Posterior cingulate gyrus (tissue), 11 donors: ENCODE measurements around the gene B4GALT3.
"Not testable (repeated sequence)": the region's sequence is repeated elsewhere in the genome, so short reads cannot be mapped to it uniquely, and the experiment has no call there.

ENCODE experiments used
- DNase-seq, 10 donors: peaks; one replicate each; pipeline versions ENCODE4 v3.0.0 to v3.0.0-alpha.2; 2020 to 2021; ENCODE audit warnings: mixed read lengths in 3 of 10
- intact Hi-C: fragments of 100-400 bp; cut with DNase I; formaldehyde crosslinking; loops from one replicate; pipeline ENCODE4 v1.15.1; 2023

Gene B4GALT3

DNA sequence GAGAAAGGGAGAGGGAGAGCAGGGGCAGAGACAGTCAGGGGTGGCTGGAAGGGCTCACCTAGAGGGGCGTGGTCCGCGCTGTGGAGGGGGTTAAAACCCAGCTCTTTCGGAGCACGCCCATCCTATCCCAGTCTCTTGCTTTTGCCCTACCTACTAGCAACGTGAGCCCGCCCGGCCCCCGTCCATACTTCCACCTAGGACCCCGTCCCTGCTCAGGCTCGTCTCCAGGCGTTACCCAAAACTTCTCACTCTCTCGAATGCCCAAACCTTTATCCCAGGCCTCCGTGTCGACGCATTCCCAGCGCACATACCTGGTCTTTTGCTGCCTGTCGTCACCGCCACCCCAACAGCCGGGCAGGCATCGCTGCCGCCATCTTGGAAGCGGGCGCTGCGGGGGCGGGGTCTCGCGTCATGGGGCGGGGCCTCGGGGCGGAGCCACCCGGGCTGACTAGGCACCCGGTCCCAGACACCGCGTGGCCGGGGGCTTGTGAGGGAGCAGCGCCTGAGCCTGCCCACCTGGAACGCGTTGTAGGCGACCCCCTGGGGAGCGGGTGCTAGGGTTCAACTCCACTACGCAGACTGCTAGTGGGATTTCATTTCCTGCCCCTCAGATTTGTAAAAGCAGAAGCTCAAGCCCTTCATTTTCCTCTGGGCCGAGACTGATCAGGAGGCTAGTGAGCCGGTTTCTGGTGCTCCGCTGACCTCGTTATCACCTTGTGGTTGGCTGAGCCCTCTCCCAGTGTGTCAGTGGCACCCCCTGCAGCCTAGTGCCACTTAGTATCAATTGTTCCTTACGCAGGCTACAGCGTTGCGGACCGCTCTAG, at the start of gene B4GALT3:
Gene B4GALT3, minus strand, starts transcription at position 396 of the 824 bp plus-strand sequence. CDS start 1,447 bp downstream, outside the sequence.
- DNase-seq = peak; percentile 82 to 99 (median 94)
- intact Hi-C loops = loop anchor here (10.0 kb wide), 1 partner anchor 47 kb away; the partner anchor contains the start of genes APOA2 and TOMM40L

DNA sequence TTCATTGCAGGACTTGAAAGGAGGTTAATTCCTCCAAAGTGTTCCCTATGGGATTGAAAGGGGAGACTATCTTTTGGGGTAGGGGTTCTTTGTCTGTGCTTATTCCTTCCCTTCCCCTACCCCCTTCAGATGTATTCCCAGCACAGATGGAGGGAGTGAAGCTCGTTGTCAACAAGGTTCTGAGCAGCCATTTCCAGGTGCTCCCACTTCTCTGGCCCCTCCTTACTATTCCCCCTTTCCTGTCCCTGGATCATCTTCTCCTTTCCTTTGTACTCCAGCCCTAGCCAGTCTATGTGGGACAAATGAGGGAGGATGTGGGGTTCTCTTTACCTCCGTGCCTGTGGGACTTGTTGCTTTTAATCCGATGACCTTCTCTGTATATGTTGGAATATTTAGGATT, 49.5 kb upstream of the B4GALT3 start:
- intact Hi-C loops = loop anchor here (1.0 to 10.0 kb wide), 6 partner anchors 34 to 156 kb away; partner anchors contain the start of genes B4GALT3, CFAP126 and MPZ

DNA sequence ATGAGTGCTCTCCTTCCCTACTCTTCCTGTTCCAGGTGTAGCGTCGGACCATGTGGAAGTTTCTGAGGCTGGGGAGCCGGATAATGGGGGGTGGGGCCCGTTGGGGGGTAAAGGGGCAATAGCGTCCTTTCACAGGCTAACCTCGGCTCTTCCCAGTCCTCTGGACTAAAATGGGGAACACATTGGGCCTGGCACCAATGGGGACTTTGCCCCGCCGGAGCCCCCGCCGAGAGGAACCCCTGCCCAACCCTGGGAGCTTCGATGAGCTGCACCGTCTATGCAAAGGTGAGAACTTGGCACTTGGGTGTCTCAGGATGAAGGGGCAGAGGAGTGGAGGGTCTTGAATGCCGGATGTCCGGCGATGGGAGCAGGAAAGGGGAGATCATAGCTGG, 49.0 kb upstream of the B4GALT3 start:
- intact Hi-C loops = loop anchor here (2.0 to 10.0 kb wide), 5 partner anchors 34 to 156 kb away; partner anchors contain the start of genes B4GALT3 and MPZ
- DNase-seq = no peak

More for the DNA sequence above, 49.5 kb upstream of the B4GALT3 start:
- no peak for DNase-seq

DNA sequence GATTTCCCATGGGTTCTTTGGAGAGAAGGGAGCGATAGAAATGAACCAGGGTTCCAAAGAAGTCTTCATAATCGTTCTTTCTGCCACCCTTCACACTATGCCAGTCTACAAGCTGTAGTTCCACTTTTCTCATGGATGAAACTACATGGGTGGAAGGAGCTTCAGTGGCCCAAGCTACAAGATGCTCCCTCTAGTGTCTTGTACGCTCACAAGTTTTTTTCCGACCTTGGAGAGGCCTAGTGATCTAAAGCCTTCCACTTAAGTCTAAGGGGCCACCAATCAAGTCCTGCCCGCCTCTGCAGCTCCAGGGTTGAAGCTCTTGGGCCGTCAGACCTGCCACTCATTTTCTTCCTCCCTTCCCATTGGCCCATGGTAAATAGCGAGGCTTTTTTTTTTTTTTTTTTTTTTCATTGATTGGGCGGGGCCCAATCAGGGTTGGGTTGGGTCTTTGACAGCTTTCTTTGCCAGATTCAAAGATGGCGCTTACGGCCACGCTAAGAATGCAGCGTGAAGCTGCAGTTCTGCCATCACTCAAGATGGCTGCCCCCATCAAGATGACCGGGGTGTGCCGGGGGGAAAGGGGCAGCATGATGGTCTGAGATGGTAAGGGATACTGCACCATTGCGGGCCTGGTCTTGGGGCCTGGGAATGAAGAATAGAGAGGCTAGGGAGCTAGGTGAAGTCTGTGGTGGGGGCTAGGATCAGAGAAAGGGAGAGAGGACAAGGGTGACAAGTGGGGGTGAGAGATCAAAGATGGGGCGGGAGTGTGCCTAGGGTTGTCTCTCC, 48.4 kb upstream of the B4GALT3 start, which contains the start of gene TOMM40L:
Gene TOMM40L, plus strand, starts transcription at position 527 of the 786 bp plus-strand sequence. CDS start 430 bp downstream, outside the sequence.
- DNase-seq = peak; percentile 76 to 98 (median 88)
- intact Hi-C loops = loop anchor here (2.0 to 10.0 kb wide), 5 partner anchors 33 to 157 kb away; partner anchors contain the start of genes B4GALT3 and MPZ

DNA sequence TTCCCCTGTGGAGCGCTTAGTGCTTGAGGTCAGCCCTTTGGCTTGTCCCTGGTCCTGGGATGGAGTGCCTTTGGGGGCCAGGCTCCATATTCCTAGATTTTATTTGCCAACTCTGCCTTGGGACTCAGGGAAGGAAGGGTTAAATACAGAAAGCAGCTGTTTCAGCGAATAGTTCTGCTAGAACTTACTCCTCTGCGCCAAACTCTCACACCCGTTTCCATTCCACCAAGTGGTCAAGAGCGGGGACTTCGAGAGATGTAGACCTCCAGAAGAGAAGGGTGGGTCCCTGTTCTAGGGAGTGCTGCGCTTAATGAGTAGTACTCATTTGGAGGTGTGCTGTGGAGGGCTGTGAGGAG, 47.8 kb upstream of the B4GALT3 start:
- intact Hi-C loops = loop anchor here (5.0 to 10.0 kb wide), 3 partner anchors 33 to 82 kb away; partner anchors contain the start of genes B4GALT3 and MPZ
- no peak for DNase-seq

DNA sequence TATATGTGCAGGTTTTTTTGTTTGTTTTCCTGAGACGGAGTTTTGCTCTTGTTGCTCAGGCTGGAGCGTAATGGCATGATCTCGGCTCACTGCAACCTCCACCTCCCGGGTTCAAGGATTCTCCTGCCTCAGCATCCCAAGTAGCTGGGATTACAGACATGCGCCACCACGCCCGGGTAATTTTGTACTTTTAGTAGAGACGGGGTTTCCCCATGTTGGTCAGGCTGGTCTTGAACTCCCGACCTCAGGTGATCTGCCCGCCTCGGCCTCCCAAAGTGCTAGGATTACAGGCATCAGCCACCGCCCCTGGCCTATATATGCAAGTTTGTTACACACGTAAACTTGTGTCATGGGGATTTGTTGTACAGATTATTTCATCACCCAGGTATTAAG, 47.4 kb upstream of the B4GALT3 start:
- DNase-seq = not testable (repeated sequence)
- intact Hi-C loops = loop anchor here (5.0 to 10.0 kb wide), 3 partner anchors 32 to 83 kb away; partner anchors contain the start of genes B4GALT3 and MPZ

DNA sequence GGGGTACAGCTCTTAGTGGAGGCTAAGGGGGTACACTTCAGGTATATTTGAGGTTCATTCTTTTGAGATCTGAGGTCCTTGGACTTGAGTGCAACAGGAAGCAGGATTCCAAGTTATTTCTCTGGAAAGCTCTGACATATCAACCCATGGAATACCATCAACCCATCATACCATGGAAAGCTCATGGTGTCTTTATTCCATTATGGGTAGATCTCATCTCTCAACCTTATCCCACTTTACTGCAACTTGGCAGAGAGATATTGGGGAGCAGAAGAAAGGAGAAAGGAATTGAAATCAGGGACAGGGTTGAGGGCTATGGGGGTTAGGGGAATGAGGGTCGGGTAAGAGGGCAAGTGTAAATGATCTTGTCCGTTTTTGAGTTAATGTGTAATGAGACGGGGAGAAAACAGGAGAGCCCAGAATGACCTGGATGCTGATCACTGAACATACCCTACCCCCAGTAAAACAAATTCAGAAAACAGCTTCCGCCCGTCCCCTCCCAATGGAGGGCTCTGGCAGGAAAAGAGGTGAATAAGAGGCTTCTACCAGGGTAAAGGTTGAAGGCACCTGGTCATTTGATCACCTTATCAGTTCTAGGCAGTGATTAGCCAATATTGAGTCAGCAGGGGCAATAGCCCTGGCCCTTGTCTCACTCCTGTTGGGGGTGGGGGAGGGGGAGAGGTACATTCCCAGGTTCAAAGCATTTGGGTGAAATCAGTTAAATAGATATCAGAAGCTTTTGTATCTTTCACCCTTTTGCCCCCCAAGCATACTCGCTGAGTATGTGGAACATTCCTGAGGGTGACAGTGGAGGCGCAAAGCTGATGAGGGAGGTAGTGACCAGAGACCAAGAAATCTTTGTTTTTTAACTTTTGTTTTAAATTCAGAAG, 46.7 kb upstream of the B4GALT3 start:
- no peak for DNase-seq
- intact Hi-C loops = loop anchor here (10.0 kb wide), 1 partner anchor 49 kb away; the partner anchor contains the start of gene B4GALT3

DNA sequence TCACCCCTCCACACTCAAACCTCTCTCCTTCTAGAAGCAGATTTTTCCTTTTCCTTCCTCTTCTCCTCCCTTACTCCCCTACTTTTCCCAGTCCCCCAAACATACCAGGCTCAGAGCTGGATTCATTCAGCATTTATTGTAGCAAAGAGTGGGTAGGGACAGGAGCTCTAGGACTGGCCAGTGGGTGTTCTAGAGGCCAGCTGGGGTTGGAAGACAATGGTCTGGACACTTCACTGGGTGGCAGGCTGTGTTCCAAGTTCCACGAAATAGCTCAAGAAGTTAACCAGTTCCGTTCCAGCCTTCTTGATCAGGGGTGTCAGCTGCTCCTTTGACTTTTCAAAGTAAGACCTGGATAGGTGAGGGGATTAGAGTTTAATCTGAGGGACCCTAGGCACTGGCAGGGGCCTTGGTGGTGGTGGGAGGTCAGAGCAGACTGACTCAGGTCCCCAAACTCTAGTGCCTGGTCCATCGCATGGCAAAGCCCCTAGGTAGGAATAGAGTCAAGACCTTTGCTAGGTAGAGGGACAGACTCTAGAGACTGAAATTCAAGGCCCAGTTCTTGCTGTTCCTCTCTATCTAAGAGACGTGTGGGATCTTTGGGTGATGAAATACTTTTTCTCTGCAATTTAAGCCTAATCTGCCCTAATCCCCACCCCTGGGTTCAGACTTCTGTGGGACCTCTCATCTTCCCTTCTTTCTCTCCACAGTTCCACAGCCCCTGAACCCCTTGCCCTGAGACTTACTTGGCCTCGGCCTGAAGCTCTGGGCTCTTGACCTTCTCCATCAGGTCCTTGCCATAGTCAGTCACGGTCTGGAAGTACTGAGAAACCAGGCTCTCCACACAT, 45.1 kb upstream of the B4GALT3 start:
- no peak for DNase-seq
- intact Hi-C loops = loop anchor here (10.0 kb wide), 1 partner anchor 48 kb away; the partner anchor contains the start of gene B4GALT3

DNA sequence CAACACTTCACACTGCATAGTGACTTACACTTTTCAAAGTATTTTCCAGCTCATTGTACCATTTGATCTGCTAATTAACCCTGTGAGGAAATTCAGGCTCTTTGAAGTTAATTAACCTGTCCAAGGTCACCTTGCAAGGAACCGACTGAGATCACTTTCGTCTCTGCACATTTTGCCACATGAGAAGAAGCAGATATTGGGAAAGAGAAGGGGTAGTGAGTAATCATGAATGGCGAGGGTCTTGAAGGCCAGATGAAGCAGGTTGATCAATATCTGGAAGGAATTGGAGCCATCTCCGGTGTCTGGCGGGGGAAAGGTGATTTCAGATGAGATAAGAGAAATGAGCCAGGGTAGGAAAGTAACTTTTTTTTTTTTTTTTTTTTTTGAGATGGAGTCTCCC, 42.7 kb upstream of the B4GALT3 start:
- DNase-seq = no peak
- intact Hi-C loops = loop anchor here (10.0 kb wide), 1 partner anchor 45 kb away; the partner anchor contains the start of gene B4GALT3

DNA sequence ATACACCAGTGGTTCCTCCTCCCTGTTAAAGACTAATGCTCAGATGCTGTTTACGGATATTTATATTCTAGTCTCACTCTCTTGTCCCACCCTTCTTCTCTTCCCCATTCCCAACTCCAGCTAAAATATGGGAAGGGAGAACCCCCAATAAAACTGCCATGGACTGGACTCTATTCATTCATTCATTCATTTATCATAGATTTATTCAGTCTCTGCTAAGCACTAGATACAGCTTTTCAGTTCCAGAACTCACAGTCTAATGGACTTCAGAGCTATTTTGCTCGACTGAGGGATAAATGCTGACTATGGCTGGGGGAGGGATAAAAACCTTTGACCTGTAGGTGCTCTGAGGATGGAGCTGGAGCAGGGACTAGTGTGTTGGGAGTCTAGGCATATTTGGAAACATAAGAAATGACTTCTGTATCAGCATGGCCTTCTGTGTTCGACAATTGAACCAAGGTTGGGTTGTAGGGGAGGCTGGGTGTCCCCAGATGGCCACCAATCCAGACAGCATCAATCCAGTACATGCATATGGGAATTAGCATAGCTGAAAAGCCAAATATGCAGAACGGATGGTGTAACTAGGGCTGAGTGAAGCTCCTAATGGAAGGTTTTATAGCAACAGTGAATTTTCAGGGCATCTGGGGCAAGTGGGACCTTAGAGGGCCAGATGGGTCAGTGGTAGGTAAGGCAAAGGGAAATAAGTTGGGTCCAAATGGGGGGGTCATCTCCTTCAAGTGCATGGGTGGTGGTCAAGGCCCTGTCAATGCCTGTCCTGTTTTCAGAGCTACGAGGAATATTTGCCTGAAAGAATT, 42.0 kb upstream of the B4GALT3 start:
- DNase-seq = no peak
- intact Hi-C loops = no loop called here

DNA sequence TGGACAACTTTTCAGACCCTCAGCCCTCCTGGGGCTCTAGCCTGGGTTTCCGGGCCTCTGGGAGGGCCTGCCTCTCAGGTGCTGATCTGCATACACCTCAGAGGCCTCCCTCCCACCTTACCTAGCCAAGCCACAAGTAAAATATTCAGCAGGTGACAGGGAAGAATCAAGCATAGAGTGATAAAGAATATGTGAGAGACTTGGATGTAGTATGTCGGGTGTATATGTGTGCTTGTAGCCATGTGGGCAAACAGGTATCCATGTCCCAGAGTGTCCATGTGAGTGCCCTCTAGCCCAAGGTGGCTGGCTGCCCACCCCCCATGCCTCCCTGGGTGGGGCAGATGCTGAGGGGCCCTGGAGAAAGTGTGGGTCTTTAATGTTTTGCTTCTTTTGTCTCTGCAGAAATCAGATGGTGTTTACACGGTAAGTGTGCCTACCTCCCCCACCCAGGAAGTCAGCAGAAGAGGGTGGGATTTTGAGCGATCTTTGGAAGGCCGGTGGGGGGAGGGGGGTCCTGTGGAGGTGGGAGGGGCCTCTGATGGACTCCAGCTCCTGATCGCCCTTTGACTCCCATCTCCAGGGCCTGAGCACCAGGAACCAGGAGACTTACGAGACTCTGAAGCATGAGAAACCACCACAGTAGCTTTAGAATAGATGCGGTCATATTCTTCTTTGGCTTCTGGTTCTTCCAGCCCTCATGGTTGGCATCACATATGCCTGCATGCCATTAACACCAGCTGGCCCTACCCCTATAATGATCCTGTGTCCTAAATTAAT, 41.2 kb upstream of the B4GALT3 start:
- intact Hi-C loops = no loop called here
- no peak for DNase-seq

DNA sequence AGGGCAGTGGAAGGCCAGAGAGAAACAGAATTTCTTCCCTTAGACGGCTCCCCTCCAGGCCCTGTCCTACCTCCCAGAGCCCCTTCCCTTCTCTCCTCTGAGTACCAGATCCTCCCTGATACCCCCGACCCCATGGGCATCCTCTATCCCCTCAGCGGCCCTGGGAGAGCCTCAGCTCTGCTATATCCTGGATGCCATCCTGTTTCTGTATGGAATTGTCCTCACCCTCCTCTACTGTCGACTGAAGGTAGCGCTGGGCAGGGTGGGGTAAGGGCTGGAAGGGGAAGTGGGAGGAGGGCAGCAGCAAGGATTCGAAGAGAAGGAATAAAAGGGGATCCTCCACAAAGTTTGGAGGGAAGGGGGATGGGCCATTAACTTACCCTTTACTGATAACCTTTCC, 40.5 kb upstream of the B4GALT3 start:
- DNase-seq = no peak
- intact Hi-C loops = no loop called here

DNA sequence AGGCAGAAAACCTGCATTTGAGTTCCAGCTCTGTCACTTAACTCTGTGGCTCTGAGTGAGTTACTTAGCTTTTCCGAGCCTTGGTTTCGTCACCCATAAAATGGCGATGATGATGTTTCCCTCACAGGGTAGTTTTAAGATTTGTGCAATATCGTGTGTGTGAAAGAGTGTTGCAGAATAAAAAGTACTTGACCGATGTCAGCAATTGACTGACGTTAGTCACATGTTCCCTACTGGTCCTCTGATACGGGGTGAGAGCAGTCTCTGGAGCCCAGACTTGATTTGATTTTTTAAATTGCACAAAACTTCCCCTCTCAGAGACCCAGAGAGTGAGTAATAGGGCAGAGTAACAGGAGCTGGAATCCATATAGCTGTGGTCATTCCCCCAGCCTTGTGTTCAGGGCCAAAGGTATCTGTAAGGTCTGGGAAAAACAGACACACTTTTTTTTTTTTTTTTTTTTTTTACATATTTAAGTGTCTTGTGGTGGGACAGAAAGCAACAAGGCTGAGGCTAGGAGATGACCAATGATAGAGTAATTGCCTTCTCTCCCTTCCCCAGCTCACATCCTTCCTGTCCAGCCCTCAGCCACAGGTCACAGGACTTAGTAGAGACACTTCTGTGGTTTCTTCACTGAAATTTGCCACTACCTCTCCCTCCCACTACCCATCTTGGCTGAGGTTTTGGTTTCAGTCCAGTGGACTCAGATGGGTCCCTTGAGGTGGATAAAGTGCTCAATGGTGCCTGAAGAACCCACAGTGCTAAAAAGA, 39.8 kb upstream of the B4GALT3 start:
- intact Hi-C loops = no loop called here
- no peak for DNase-seq

DNA sequence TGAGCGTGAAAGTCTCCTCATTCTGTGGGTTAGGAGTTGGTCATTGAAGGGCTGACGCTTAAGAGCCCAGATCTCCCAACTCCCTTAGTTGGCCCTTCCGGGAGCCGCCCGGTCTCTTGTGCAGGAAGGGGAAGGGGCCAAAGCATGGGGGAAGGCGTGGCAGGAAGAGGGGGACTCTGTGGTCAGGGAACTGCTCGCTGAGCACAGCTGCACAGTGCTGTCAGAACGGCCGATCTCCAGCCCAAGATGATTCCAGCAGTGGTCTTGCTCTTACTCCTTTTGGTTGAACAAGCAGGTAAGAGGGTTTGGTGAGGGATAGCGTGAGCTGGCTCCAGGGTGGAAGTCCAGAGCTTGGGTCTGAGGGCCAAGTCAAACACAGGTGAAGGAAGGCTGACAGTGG, 37.8 kb upstream of the B4GALT3 start, which contains the start of gene FCER1G:
Gene FCER1G, plus strand, starts transcription at position 220 of the 400 bp plus-strand sequence. Its CDS starts 27 bp downstream, at position 247.
- peak in 4 of 10 donors; percentile 20 to 87 (median 74) for DNase-seq
- intact Hi-C loops = no loop called here

DNA sequence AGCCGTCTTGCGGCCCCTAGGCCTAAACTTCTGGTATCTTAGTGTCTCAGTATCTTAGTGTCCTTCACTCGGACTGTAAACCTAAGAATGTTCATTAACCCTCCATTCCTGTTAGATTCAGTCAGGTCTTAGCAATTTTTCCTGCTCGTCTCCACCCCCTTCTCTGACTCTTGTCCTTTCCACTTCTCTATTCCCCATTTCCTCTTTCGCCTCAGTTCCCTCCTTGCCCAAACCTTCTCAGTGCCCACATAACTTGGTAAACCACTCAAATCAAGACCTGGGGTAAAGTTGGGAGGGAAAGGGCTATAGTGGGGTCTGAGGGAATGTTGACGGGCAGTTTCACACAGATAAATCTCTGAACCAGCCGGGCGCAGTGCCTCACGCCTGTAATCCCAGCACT, 37.1 kb upstream of the B4GALT3 start:
- DNase-seq = peak in 1 of 10 donors; percentile 27
- intact Hi-C loops = no loop called here

DNA sequence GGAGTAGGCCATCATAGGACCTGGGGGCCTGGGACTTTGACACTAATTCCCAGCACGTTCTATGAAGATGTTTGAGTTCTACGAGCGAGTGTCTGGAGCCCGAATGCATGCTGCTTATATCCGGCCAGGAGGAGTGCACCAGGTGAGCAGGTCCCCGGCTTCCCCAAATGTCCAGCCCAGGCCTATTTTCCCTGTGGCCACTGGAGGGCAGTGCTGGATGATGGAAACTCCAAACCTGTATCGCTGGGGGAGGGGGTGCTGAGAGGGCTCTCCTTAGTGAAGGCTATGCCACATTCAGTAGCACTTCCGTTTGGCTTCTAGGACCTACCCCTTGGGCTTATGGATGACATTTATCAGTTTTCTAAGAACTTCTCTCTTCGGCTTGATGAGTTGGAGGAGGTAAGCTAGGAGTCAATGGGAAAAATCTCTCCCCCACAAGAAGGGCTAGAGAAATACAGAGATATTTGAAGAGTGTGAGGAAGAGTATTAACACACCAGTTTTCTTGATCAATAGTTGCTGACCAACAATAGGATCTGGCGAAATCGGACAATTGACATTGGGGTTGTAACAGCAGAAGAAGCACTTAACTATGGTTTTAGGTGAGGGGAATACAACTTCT, 32.6 kb upstream of the B4GALT3 start:
- peak in 9 of 10 donors; percentile 51 to 95 (median 76) for DNase-seq
- intact Hi-C loops = no loop called here
